Measurements from ENCODE around the gene WAPL.

DNA sequence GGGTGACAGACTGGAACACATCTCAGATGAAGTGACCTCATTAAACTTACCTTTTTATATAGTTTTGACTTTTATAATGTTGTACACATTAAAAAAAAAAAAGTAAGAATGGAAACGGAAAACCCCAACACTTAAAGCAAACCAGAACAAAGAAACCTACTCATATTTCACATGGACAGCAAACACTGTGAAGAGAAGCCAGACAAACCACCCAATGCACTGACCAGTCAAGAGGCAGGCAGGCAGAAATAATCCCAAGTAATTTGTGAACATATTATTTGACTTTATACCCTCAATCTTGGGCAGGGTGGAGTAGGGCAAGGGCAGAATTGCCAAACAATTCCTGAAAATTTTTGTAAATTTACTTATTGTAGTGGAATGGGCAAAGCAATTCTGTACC is 39.8 kb downstream of the WAPL start:
- TF ChIP-seq POLR2A (IDR thresholded peaks at IDR 0.05; ENCODE audit: low read length) (no peak), GATA1 (IDR thresholded peaks at IDR 0.05; ENCODE audit: low read depth, low read length) (no peak)
